Stimulated activated CD8-positive, alpha-beta memory T cell treated with anti-CD3 and anti-CD28 coated beads, Interleukin-15, amount 100 ng/mL, for 1 hour (primary cell): Measurements from ENCODE around the gene AKAP8L.
"Not testable (repeated sequence)": the region's sequence is repeated elsewhere in the genome, so short reads cannot be mapped to it uniquely, and the experiment has no call there.

ENCODE experiments used
- DNase-seq: peaks from one replicate; pipeline ENCODE4 v3.0.0-alpha.2; 2020; ENCODE audit warnings: low read depth

The AKAP8L gene

DNA sequence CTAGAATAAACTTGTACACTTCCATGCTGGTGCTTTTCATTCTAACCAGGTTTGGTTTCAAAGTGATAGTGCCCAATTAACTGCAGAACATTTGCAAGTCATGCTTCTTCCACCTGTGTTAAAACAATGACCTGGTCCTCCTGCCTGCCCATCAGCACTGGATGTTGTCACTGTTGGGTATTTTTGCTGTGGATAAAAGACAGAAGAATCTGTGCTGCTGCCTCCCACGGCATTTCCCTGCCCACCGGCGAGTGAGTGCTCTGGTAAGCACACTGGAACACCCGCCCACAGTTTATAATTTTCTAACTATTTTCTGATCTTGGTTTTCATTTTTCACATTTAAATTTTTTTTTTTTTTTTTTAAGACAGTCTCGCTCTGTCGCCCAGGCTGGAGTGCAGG is 36.9 kb downstream of the AKAP8L start:
- no peak for DNase-seq

DNA sequence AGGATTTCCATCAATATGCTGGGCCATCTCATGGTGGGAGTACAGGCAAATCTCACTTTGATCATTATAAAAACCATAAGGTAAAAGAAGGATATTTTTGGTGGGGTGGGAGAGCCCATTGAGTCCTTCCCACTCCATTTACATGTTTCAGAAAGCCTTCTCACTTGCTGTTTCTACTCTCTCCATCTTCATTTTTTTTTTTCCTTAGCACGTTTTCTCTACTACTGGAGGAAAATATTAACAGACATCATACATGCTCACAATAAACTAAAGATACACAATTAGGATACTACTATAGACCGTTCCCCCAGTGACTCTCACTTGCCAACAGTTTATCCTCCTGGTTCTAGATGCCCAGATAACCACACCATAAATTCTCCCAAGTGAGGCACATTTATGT is 37.4 kb downstream of the AKAP8L start:
- DNase-seq: no peak

DNA sequence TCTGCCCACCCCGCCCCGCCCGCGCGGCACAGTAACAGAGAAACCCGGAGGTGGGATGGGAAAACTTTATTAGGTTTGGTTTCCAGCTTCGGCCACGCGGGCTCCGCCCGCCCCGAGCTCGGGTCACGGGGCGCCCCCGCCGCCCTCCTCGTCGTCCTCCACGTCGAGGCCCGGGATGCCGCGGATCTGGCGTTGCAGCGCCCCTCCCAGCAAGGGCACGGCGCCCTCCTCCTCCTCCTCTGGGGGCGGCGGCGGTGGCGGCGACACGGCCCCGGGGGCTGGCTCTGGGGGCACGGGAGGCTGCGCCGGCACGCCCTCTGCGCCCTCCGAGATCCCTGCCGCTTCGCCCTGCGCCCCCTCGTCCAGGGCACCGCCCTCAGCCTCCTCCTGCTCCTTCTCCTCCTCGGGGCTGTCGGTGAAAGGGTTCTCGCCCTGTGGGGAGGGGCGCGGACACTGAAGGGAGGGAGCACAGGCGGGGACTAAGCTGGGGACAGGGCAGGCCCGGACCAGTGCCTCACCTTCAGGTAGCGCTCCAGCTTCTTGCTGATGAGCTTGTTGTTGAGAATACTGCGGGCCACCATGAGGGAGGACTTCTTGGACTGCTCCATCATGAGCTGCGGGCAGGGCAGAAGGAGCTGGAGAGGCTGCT is 38.7 kb downstream of the AKAP8L start:
- DNase-seq: peak; percentile 12

DNA sequence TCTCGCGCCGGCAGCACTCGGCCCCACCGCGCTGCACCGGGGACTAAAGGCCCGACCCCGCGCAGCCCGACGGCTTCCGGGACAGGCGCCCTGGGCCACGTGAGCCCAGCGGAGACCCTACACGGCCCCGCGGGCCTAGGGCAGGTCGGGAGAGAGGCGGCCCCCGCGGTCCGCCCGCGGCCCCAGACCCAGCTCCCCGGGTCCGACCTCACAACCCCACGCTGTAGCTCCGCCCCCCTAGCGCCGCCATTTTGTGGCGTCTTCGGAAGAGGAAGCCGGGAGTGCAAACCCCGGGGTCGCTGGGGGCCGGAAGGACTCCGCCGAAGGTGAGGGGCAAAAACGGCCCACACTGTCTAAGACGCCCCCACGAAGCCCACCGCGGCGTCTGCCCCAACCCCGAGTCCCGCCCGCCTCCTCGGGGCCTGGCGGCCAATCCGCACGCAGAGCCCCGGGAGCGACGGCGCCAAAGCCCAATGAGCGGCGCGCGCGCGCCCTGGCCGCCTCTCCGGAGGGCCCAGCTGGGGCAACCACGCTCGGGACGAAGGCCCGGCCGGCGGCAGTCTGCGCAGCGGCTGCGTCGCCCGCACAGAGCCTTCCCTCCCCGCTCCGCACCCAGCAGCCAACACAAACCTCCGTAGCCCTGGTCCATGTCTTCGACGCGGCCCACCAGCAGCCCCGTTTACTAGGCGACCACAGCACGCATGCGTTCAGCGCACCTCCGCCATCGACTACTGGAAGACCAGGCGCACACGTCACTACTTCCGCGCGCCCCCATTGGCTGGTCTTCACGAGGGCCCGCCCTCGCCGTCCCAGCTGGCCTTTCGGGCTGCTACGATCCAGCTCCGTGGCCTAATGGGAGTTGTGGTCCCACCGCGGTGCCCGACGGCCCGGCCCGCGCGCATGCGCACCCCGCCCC is 39.4 kb downstream of the AKAP8L start, which contains the start of gene AKAP8:
TSS of gene AKAP8 (minus strand) at position 705 of the 916 bp plus-strand sequence. CDS start at position 649, 56 bp downstream.
- peak; percentile 96 for DNase-seq

DNA sequence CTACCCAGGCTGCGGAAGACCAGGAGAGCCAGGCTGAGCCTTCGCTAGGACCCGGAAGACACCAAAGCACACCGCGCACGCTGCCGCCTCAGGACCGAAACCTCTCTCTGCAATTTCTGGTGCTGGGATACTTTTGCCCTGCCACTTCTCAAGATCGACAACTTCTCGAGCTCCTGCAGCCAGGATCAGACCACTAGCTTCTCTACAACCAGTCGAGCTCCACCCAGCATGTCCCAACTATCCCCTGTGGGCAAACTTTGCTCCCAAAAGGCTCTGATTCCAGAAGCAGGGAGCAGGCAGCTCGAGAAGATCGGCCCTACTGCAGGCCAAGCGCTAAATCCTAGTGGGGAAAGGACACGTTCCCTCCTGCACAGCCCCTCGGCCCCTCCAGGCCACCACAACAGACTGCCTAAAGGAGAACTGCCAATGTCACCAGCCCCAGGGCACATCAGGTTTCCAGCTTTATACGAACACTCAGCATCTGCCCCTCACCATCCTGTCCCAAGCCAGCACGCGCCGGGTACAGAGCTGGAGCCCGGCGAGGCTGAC is 40.2 kb downstream of the AKAP8L start:
- DNase-seq: no peak

DNA sequence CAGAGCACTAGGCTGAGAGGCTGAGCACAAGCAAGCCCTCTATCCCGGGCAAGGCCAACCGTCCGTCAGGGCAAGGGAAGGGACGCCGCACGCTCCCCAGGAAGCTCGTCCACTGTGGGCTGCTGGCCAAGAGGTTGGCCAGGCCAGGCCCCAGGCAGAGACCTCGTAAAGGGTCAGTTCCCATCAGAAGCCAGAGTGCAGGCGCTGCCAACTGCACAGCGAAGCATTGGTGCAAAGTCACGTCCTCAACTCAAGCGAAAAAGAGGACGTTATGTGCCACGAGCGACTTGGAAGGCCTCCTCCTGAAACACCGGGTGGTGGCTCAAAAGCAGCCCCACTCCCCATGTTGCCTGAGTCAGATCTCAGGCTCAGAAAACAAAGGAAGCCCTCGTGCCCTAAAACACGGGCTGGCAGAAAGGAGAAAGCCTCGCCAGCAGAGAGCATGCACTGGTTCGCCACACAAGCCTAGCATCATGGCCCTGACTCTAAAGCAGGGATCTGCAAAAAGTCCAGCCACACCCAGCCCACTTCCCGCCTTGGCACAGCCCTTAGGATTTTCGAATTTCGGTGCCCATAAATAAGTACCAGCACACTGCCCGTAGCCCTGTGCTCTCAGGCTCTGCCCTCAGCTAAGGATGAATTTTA is 43.9 kb downstream of the AKAP8L start:
- no peak for DNase-seq

DNA sequence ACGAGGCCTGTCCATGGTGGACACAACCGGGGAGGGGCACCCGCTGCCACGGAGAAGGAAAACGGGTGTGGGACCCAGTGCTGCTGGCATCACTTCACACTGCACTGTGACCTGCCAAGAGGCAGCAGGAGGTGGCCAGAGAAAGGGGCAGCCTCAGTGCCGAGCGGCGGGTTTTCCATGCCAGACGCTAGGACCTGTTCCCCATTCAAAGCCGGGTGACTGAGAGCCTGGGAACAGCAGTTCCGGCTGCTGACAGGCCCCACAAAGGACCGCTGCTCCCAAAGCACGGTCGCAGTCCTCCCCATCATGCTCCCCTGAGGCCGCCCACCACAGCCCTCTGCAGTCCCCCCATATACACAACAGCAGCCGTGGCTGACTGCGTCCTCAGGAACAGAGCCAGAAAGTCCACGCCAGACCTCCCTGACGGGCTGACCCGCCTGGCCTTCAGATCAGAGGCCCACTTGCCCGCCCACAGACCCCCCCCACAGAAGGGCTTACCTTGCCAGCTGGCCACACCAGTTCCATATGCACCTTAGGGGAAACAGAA is 44.6 kb downstream of the AKAP8L start:
- DNase-seq: no peak

DNA sequence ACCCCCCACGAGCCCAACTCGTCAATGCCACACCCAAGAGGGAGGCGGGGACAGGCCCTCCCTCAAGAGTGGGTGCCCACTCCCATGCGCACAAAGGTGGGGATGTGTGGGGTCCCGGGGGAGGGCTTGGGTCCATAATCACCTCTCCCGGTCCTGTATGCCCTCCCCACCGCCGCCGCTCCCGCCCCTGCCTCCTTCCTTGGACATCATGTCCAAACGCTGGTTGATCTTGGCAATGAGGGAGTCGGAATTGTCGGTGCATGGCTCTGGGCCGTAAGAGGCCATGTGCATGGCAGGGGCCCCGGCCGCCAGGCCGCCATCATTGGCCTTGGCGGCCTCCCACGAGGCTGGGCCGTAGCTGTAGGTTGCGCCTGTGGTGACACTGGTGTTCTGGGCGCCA is 45.1 kb downstream of the AKAP8L start:
- DNase-seq: no peak

DNA sequence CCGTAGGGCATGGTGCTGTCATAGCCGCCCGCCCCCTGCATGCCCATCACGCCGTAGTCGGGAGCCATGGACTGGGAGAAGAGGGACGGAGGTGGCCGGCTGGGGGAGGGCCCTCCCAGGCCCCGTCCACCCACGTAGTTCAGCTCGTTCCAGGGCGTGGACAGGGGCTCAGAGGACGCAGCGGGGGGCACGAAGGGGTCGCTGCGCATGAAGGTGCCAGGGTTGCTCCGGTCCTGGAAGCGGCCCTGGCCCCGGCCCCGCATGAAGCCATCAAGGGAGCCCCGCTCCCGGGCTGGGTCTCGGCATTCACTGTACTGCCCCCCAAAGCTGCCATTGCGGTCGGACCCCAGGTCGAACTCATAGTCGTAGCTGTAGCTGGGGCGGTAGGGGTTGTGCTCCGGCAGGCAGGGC is 45.9 kb downstream of the AKAP8L start:
- DNase-seq: no peak

DNA sequence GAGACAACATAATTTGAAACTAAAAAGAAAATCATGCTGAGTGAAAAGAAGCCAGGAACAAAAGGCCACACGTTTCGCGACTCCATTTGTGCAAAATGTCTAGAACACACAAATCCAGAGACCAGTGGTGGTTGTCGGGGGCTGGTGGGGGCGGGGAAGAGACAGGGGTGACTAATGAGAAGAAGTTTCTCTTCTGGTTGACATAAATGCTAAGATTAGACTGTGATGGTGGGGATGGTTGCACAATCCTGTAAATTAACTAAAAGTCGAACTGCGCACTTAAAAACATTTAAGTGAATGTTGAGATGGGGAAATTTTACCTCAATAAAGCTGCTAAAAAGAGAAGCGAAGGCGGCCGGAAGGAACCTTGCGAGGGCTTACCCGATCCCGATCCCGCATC is 46.3 kb downstream of the AKAP8L start:
- DNase-seq: no peak

DNA sequence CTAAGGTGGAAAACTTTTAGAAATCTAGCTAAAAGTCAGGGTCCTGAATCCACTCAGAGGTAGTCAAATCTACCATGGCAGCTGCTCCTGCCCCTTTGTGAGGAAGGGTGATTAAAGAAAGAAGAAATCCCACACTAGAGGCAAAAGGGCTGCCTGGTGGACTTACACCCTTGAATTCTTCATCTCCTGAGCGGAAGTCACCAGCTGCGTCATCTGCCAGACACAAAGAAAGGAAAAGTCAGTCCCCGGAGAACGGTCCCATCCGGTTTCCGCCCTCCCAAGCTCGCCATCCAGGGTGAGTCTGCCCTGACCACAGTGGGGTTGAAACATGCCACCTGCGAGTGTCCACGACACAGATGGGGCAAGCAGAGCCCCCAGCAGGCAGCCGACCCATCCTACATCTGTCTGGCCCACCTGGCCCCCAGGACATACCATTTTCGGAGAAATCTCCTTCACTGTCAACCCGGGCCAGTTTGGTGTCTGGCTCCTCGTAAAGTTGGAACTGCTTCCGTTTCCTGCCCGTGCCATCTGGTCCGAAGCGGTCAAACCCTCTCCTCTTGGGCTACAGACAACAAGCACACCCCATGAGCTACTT is 46.9 kb downstream of the AKAP8L start:
- no peak for DNase-seq

DNA sequence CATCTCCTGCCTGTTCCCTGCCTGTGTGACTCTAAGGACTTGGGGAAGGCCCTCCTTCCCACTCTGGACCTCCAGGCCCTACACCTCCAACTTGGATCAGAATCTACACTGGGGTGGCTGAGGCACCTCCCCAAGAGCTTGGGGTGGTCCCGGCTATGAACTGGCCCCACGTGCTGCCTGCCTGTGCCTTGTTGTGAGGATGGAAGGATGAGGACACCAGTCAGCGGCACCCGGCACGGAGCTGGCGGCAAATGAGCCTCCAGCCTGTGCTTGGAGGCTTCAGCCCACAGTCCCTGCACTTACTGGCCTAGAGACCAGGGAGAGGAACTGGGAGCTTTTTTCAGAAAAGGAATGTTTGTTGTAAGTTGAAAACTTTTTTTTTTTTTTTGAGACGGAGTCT is 47.7 kb downstream of the AKAP8L start:
- no peak for DNase-seq

DNA sequence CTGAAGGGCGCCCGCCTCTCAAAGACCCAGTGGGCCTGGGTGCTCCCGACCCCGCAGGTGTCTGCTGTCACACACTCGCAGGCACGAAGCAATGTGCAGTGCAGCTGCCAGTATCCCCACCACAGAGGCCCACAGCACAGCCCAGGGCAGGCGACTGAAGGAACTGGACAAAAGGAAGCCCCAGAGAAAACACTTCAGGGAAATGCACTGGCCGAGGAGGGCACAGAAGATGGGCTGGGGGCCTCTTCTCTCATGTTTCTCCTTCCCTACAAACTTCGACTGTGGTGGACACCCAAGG is 49.2 kb downstream of the AKAP8L start:
- DNase-seq: no peak

DNA sequence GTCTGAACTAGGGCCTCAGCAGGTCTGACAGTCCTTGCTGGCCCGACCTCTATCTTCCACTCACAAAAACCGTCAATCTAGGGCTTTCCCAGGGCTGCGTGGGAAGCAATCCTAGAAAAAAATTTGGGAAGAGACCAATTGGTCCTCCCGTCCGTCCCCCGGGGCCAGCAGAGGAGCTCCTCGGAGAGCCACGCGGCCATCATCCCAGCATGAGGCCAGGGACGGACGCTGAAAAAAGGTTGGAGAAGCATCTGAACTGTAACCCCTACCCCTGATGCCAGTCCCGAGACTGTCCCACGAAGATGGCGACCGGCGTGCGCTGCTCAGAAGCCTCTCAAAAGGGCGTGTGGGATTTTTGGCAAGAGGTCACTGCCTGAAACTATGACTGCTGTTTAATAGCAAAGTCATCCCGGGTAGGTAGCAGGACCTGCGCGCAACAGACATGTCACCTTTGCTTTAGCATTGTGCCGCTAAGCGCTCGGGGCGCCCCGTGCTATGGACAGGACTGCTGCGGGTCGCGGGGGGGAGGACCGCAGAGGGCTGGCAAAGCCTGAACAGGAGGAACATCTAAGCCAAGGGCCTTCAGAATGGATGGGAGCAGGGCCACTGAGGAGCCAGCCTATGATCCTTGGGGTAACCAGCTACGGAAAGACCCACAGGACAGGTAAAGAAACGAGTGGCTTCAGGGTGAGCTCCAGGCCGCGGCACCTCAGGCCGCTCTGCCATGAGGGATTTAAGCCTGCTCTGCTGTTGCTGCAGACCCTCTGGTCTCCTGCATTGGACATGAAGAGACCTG is 49.8 kb downstream of the AKAP8L start:
- DNase-seq: no peak

DNA sequence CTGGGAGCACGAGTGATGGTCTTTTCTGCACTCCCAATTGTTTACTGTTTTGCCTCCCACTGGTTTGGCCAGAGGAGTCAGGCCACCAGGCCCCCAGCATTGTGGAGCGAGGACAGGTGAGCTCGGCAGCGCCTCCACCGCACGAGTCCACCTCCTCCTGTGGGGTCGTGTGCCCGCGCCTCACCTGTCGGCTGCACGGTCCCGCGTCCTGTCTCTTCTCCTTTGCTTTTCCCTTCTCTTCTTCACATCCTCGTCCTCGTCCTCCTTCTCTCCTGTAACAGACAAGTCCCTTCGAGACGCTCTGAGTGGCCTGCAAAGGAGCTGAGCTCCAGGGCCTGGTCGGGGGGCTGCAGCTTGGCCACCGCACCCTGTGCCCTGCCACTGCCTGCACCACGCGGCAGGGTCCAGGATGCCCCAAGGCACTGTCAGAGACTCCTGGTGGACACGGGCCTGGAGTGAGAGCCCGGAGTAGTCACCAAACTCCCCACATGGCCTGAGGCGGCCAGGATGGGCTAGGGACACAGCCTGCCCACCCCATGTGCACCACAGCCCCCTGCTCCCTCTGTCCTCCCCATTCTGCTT is 50.6 kb downstream of the AKAP8L start:
- no peak for DNase-seq

DNA sequence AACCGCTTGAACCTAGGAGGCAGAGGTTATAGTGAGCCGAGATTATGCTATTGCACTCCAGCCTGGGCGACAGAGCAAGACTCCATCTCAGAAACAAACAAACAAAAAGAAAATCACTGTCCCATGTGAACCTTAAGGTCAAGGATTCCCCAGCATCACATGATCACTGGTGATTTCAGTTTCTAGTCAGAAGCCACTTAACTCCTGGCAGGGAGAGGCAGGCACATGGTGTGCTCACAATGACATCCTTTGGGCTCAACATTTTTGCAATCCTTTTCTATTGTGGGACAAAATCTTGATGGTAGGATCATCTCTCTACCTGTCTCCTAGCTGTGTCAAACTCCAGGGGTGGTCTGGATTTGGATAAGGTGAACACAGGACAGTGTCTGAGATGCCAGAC is 51.3 kb downstream of the AKAP8L start:
- DNase-seq: no peak

DNA sequence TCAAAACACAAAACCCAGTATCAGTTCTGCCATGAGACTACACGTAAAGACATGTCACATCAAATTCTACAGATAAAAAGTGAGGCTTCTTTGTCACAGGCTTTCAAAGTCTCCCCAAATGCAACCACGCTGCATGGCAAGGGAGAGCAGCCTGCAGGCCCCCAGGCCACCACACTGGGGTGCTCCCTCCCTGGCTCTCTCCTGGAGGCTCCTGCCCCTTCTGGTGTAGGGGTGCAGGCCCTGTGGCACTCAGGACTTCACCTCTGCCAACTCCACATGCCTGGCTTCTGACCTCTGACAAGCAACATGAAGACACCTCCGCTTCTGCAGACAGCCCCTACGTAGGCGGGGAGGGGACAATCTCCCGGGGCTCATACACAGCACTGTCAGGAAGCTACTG is 53.5 kb downstream of the AKAP8L start:
- no peak for DNase-seq

DNA sequence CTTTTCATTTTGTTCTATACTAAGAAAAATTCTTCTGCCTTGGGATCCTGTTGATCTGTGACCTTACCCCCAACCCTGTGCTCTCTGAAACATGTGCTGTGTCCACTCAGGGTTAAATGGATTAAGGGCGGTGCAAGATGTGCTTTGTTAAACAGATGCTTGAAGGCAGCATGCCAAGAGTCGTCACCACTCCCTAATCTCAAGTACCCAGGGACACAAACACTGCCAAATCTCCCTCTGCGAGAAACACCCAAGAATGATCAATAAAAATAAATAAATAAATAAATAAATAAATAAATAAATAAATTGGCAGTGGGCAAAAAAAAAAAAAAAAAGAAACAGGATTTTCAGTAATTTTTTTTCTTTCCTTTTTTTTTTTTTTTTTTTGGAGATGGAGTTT is 55.0 kb downstream of the AKAP8L start:
- DNase-seq: not testable (repeated sequence)

DNA sequence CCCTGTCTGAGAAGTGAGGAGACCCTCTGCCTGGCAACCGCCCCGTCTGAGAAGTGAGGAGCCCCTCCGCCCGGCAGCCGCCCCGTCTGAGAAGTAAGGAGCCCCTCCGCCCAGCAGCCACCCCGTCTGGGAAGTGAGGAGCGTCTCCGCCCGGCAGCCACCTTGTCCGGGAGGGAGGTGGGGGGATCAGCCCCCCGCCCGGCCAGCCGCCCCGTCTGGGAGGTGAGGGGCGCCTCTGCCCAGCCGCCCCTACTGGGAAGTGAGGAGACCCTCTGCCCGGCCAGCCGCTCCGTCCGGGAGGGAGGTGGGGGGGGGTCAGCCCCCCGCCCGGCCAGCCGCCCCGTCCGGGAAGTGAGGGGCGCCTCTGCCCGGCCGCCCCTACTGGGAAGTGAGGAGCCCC is 55.7 kb downstream of the AKAP8L start:
- DNase-seq: not testable (repeated sequence)

DNA sequence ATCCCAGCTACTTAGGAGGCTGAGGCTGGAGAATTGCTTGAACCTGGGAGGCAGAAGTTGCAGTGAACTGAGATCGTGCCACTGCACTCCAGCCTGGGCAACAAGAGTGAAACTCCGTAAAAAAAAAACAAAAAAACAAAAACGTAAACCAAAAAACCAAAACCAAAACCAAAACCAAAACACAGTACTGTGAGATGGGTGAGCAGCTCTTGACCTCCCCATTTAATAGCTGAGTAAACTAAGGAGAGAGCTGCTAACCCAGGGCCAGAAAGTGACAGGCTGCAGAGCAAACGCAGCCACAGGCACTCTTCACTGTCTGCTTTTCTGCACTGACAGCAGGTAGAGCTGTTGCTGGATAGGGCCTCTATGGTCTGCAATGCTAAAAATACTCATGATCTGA is 58.8 kb downstream of the AKAP8L start:
- DNase-seq: not testable (repeated sequence)

DNA sequence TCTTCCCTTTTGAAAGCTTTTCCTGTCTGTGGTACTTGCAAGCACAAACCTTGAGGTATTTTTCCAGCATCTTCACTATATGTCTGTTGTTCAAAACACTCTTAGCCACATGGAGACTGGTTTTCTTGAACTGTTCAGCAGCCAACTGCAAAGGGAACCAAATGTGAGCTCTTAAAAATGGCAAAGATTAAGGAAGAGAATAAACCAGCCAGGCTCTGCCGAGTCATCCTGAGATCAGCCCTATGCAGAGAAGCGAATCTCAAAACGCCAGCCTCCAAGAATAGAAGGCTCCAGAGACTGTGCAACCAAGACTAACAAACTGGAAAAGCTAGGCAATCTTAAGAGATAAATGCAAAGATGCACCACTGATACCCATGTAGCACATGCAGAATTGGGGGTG is 59.9 kb downstream of the AKAP8L start:
- DNase-seq: no peak
